ENCODE measurements around the gene HHIPL1. TPM values are rescaled to one million over a fixed set of nuclear protein-coding genes. Genes with fewer than 3 reads are reported as not detected.

Gene HHIPL1
- total RNA-seq, 4 donors from 2014 or later = 0.13 to 4.7 (median 0.56) TPM

- DNase-seq (ENCODE audit: low spot score in 2 of 2) = no peak
- TF ChIP-seq EP300 (IDR thresholded peaks at IDR 0.05) (no peak), POLR2A (IDR thresholded peaks at IDR 0.05) (no peak), POLR2AphosphoS5 (IDR thresholded peaks at IDR 0.05) (no peak), CTCF (IDR thresholded peaks at IDR 0.05) (no peak)
- H3K4me1 ChIP-seq = peaks cover 42% of the 10 kb centered on the region
- 51% methylated on average over 5 of the region's 53 CpGs for WGBS
- H3K4me3 ChIP-seq = peak overlapping the region; percentile 77
- H3K27me3 ChIP-seq = peaks cover 6% of the 10 kb centered on the region
- no peaks in the 10 kb centered on the region for H3K36me3 ChIP-seq
- peak overlapping the region; percentile 55 for H3K27ac ChIP-seq
- H3K9me3 ChIP-seq = no peaks in the 10 kb centered on the region
These were observed 42.0 kb upstream of the HHIPL1 start for GRCh38 chr14:99602788-99603415.

- Histone ChIP-seq H3K27ac (peak within 1 kb of the TSS; percentile 88), H3K27me3 (peaks cover 6% of the 10 kb centered on the region), H3K9me3 (no peaks in the 10 kb centered on the region), H3K4me3 (peak within 1 kb of the TSS; percentile 77), H3K4me1 (peaks cover 42% of the 10 kb centered on the region), H3K36me3 (no peaks in the 10 kb centered on the region)
- no peak for DNase-seq (ENCODE audit: low spot score in 2 of 2)
- 5% methylated on average over 49 of the region's 128 CpGs for WGBS
- peak in 1 of 3 donors; percentile 69 for TF ChIP-seq POLR2AphosphoS5 (IDR thresholded peaks at IDR 0.05)
- TF ChIP-seq POLR2A (IDR thresholded peaks at IDR 0.05) = no peak
- TF ChIP-seq EP300 (IDR thresholded peaks at IDR 0.05) = no peak
These were observed 41.3 kb upstream of the HHIPL1 start, which contains the start of gene CCDC85C for GRCh38 chr14:99603471-99604277. CCDC85C (minus strand) TSS chr14:99604207; CDS start chr14:99603959, 248 bp downstream.

GRCh38 chr14:99604278-99604765, 40.6 kb upstream of the HHIPL1 start:
- peak overlapping the region; percentile 88 for H3K27ac ChIP-seq
- no peaks in the 10 kb centered on the region for H3K9me3 ChIP-seq
- TF ChIP-seq CTCF (IDR thresholded peaks at IDR 0.05) (no peak), EP300 (IDR thresholded peaks at IDR 0.05) (no peak), POLR2AphosphoS5 (IDR thresholded peaks at IDR 0.05) (no peak), POLR2A (IDR thresholded peaks at IDR 0.05) (no peak)
- peak; percentile 91 to 93 for DNase-seq (ENCODE audit: low spot score in 2 of 2)
- peaks cover 42% of the 10 kb centered on the region for H3K4me1 ChIP-seq
- peaks cover 6% of the 10 kb centered on the region for H3K27me3 ChIP-seq
- no CpG with 5 or more reads among the region's 65 CpGs for WGBS
- no peaks in the 10 kb centered on the region for H3K36me3 ChIP-seq
- peak overlapping the region; percentile 77 for H3K4me3 ChIP-seq

GRCh38 chr14:99604766-99605298, 40.1 kb upstream of the HHIPL1 start:
- Histone ChIP-seq H3K4me1 (peaks cover 40% of the 10 kb centered on the region), H3K27ac (peak overlapping the region; percentile 88), H3K36me3 (no peaks in the 10 kb centered on the region), H3K4me3 (peak overlapping the region; percentile 77), H3K9me3 (no peaks in the 10 kb centered on the region), H3K27me3 (peaks cover 6% of the 10 kb centered on the region)
- WGBS = no CpG with 5 or more reads among the region's 50 CpGs
- TF ChIP-seq CTCF (IDR thresholded peaks at IDR 0.05) = no peak
- TF ChIP-seq POLR2AphosphoS5 (IDR thresholded peaks at IDR 0.05) = no peak
- no peak for TF ChIP-seq EP300 (IDR thresholded peaks at IDR 0.05)
- no peak for TF ChIP-seq POLR2A (IDR thresholded peaks at IDR 0.05)
- DNase-seq (ENCODE audit: low spot score in 2 of 2) = no peak

- TF ChIP-seq POLR2A (IDR thresholded peaks at IDR 0.05) (no peak), CTCF (IDR thresholded peaks at IDR 0.05) (no peak), POLR2AphosphoS5 (IDR thresholded peaks at IDR 0.05) (no peak), EP300 (IDR thresholded peaks at IDR 0.05) (no peak)
- Histone ChIP-seq H3K27ac (peak overlapping the region; percentile 88), H3K9me3 (no peaks in the 10 kb centered on the region), H3K27me3 (peaks cover 6% of the 10 kb centered on the region), H3K36me3 (no peaks in the 10 kb centered on the region), H3K4me3 (peak overlapping the region; percentile 77), H3K4me1 (peaks cover 39% of the 10 kb centered on the region)
- peak in 1 of 2 donors; percentile 78 for DNase-seq (ENCODE audit: low spot score in 2 of 2)
- WGBS = 15% methylated on average over 8 of the region's 38 CpGs
These were observed 39.5 kb upstream of the HHIPL1 start for GRCh38 chr14:99605299-99605961.

Measured in suprapubic skin (tissue), 4 donors.